Panc1 (cell line): Measurements from ENCODE around the gene PDZD2.

ENCODE experiments used
- POLR2AphosphoS5 ChIP-seq: IDR thresholded peaks from 2 replicates; pipeline ENCODE4 v1.6.1; 2012; ENCODE audit warnings: mild to moderate bottlenecking, low read depth, low read length, moderate library complexity
- SIN3A ChIP-seq: IDR thresholded peaks from 2 replicates; pipeline ENCODE4 v1.6.1; 2012; ENCODE audit warnings: low read depth, mild to moderate bottlenecking, low read length, moderate library complexity, borderline replicate concordance; ENCODE audit not compliant: insufficient read depth
- TCF7L2 ChIP-seq: IDR thresholded peaks from 2 replicates; pipeline ENCODE4 v1.6.1; 2011; ENCODE audit warnings: mild to moderate bottlenecking, low read depth, low read length, inconsistent platforms
- TF ChIP-seq, protein P1 (sequence below): fragments of 450-650 bp; IDR thresholded peaks from 2 replicates; pipeline ENCODE4 v1.5.1; 2017; ENCODE audit warnings: mild to moderate bottlenecking
- TF ChIP-seq, protein P2 (sequence below), 2 experiments: IDR thresholded peaks; 2 replicates each; pipeline ENCODE4 v1.6.1; 2011 to 2012; ENCODE audit warnings: low read depth in 2 of 2, control low read depth in 1 of 2, low read length in 1 of 2, mild to moderate bottlenecking in 1 of 2, moderate library complexity in 1 of 2; ENCODE audit not compliant: insufficient read depth in 1 of 2

DNA sequence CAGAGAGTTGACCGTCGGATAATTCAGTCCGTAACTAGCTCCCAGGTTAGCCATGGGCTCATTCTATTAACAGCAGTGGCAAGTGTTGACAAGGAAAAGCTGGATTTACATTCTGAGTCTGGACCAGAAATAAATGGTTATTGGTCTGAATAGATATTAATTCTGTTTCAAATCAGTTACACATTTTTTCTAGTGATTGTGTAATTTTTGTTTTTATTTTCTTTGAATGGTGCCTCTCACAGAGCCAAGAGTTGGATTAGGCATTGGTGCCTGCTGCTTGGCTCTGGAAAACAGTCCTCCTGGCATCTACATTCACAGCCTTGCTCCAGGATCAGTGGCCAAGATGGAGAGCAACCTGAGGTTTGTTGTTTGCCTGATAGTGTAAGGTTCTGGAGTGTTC, 420.1 kb downstream of the PDZD2 start:
- no peak for TF ChIP-seq POLR2AphosphoS5
- TF ChIP-seq, protein P1, sequence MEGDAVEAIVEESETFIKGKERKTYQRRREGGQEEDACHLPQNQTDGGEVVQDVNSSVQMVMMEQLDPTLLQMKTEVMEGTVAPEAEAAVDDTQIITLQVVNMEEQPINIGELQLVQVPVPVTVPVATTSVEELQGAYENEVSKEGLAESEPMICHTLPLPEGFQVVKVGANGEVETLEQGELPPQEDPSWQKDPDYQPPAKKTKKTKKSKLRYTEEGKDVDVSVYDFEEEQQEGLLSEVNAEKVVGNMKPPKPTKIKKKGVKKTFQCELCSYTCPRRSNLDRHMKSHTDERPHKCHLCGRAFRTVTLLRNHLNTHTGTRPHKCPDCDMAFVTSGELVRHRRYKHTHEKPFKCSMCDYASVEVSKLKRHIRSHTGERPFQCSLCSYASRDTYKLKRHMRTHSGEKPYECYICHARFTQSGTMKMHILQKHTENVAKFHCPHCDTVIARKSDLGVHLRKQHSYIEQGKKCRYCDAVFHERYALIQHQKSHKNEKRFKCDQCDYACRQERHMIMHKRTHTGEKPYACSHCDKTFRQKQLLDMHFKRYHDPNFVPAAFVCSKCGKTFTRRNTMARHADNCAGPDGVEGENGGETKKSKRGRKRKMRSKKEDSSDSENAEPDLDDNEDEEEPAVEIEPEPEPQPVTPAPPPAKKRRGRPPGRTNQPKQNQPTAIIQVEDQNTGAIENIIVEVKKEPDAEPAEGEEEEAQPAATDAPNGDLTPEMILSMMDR: no peak
- no peak for TF ChIP-seq TCF7L2
- TF ChIP-seq, protein P2, sequence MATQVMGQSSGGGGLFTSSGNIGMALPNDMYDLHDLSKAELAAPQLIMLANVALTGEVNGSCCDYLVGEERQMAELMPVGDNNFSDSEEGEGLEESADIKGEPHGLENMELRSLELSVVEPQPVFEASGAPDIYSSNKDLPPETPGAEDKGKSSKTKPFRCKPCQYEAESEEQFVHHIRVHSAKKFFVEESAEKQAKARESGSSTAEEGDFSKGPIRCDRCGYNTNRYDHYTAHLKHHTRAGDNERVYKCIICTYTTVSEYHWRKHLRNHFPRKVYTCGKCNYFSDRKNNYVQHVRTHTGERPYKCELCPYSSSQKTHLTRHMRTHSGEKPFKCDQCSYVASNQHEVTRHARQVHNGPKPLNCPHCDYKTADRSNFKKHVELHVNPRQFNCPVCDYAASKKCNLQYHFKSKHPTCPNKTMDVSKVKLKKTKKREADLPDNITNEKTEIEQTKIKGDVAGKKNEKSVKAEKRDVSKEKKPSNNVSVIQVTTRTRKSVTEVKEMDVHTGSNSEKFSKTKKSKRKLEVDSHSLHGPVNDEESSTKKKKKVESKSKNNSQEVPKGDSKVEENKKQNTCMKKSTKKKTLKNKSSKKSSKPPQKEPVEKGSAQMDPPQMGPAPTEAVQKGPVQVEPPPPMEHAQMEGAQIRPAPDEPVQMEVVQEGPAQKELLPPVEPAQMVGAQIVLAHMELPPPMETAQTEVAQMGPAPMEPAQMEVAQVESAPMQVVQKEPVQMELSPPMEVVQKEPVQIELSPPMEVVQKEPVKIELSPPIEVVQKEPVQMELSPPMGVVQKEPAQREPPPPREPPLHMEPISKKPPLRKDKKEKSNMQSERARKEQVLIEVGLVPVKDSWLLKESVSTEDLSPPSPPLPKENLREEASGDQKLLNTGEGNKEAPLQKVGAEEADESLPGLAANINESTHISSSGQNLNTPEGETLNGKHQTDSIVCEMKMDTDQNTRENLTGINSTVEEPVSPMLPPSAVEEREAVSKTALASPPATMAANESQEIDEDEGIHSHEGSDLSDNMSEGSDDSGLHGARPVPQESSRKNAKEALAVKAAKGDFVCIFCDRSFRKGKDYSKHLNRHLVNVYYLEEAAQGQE (IDR thresholded peaks at IDR 0.05; ENCODE audit: insufficient read depth in 1 of 2, low read depth in 2 of 2, low read length in 1 of 2): no peak
- no peak for TF ChIP-seq SIN3A
